Cerebellar cortex (tissue), 1 donor: ENCODE results near the gene LAD1.

Source experiments
- DNase-seq: peaks from one replicate; pipeline ENCODE4 v3.0.0-alpha.2; 2015; ENCODE audit warnings: low spot score

Gene LAD1

DNA sequence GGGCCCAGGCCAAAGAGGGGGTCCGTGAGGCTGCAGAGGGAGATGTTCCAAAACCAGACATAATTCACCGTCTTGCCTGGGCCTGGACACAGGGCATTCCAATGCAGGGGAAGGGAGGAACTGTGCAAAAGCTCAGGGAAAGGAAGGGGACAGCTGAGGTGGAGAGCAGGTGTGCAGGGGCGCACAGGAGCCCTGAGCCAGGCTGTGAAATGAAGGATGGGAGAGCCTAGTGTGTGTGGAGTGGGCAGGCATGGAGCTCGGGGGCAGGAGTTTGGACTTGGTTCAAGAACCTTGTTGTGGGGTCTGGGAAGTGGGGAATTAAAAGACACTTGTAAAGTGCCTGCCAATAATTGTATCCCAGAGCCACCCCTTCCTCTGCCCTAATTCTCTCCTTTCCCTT is 20.1 kb upstream of the LAD1 start:
- DNase-seq, result no peak

DNA sequence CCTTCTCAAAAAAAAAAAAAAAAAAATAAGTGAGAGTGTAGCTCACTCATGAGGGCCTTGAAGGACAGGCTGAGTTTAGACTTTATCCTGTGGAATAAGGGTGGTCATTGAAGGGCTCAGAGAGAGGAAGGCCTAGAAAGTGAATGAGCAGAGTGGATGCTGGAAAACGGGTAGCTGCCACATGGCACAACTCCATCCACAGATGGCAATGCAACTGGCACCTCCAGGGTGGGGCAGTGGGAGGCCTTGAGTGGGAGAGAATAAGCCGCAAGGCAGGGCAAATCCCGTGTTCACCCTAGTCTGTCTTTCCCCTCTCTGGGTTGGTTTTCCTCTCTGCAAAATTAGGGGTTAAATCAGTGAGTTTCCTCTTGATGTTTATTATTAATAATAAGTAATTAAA is 19.3 kb upstream of the LAD1 start:
- DNase-seq, result peak; percentile 52

DNA sequence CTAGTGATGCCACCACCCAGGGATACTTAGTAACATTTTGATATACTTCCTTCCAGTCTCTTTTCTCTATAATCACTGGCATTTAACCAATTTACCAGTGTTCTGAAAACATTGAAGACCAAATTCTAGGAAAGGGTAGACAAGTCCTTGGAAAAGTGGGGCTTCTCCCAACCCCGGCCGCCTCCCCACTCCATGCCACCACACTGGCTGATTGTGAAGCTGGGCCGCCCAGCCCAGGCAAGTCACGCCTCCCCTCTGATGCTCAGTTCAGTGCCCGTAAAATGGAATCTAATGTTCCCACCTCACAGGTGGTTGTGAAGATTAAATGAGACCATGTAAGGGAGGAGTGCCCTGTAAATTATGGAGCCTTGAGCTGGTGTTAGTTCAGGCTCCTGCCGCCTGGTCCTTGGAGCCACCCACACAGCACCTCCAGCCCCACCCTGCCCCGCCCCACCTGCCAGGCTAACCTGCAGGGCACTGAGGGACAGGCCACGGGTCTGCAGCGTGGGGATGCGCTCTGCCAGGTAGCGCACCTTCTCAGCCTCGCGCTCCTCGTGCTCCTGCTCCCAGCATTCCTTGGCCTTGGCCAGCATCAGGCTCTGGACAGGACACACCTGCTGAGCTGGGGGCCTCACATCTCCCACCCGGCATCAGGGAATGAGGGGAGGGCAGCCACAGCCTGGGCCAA is 15.1 kb upstream of the LAD1 start:
- DNase-seq, result no peak

DNA sequence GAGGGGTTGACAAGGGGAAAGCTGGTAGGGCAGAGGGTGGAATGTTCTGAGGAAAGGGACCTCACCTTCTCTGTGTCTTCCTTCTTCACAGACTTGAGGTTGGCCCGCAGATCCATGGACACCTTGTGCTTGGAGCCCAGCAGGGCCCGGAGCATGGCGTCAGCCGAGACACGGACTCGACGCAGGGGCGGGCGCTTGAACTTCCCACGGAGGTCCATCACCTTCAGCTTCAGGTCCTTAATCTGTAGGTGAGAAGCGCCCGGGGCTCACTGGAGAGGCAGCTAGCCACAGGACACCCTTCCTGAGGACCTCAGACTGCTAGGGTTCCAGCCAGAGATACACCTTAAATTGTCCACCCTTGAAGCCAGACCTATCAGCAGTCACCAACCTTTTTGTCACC is 12.2 kb upstream of the LAD1 start:
- no peak for DNase-seq

DNA sequence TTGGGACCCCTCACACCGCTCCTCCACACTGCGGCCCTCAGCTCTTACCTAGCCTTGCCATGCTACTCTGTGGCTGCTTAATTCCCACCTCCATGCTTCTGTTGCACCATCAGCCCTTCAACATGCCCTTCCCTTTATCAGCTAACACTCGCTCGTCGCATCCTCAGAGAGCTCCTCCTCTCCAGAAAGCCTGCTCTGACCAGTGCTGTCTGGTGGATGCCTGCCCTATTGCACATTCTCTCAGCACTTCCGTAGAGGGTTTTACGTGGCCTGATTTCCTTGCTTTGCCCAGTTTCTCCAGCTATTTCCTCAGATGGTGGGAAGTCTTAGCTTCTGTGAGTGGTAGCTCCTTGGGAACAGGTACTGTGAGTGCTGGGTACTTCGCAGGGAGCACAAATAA is 10.3 kb upstream of the LAD1 start:
- DNase-seq, result no peak

DNA sequence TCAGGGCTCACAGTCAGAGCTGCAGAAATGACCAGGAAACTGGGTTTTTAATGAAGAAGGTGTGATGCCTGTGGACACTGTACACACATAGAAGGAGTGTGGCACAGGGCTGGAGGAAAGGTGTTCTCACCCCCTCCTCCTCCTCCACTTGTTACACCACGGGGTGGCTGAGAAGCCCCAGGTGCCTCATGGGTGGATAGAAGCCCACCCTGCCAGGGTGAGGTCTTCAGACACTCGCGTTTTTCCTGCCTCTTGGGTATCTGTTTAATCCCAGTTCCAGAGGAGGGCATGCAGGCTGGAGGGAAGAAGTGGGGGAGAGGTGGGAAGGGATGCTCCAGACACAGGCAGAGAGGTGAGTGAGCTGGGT is 9.7 kb upstream of the LAD1 start:
- no peak for DNase-seq

DNA sequence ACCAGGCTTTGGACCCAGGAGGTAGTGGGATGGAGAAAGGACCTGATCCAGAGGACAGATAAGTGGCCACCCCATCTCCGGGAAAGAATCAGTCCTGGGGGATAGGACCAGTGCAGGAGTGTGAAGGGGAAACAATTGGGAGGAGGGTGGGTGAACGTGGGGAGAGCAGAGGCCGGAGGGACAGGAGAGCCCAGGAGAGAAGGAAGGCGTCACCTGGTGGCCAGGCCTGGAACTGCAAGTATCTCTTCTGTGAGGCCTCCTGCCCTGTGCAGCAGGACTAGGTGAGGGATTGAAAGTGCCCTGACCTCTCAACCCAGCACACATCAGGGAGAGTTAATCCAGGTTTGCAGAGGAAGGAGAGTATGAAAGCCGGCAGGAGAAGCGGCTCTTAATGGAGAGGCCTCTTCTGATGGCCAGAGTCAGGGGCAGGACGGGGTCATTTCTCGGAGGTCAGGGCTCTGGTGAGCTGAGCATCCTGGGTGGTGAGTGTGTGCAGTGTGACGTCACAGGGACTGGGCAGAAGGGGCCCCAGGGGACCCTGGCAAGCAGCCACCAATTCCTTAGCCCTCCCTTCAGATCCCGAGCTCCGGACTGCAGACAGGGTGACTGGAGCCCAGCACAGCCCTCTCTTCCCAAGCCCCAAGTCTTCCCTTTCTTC is 9.2 kb upstream of the LAD1 start:
- DNase-seq, result peak; percentile 71

DNA sequence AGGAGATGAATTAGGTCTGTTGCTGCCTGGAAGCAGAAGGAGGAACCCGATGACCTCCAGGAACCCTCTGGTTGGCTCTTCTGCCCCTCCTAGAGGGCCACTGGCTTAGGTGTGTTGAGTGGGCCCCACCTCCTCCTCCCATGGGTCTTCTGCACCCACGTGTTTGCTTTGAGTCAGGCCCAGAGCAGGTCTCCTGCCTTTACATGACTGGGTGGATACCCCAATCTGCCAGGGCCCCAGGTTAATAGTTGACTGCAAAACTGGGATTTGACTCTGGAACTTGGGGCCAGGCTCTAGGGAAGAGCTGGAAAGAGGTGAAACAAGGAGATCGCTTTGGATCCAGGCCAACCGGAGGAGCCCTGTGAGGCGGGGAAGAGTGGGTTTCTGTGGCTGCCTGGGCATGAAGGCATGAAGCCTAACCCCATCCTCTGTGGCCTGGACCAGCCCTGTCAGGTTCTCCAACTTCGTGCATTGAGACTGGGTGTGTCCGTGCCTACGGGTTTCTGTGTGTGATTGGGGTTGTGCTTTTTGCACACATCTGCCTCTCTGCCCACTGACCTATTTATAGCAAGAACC is 7.8 kb upstream of the LAD1 start:
- no peak for DNase-seq

DNA sequence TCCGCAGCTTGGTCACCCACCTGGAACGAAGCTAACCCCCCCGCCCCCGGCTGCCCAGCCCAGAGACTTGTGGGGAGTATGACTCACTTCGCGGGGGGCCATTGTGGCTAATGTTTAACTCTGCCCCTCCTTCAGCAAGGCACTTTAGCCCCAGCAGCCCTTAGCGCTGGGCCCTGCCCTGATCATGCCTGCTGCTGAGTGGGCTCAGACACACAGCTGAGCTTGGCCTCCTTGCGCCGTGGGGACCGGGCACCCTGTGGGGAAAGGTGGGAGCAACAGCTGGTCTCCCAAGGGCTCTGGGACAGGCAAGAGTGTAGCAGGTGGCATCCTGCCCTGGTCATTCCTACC is 6.3 kb upstream of the LAD1 start:
- no peak for DNase-seq

DNA sequence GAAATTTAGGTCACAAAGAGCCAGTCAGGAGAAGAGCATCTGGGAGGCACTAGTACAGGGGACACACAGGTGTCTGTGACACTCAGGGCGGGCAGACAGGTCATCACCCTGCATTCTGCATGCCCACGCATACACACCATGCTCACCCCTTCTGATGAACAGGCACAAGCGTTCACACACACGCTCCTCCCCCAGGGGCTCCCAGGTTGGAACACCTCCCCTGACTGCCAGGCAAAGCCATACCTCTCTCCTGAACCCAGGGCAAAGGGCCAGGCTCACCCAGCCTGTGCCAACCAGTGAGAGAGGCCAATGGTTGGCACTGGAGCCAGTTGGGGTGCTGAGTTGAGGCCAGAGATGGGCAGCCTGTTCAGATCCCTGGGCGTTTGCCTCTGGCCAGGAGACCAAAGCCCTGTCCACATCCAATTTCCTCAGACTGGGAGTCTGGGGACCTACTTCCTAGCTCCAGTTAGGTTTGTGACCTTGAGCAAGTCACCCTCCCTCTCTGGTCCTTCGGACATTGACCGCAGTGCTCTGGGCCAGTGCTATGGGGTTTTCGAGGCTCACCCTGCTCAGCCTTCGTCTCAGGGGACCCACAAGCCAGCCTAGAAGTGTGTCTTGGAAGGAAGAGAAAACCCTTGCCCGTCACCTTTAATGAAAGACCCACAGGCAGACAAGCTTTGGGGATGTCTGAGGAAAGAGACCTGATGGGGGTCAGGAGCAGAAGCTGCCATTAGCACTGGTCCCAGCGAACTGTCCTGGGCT is 5.8 kb upstream of the LAD1 start:
- no peak for DNase-seq

DNA sequence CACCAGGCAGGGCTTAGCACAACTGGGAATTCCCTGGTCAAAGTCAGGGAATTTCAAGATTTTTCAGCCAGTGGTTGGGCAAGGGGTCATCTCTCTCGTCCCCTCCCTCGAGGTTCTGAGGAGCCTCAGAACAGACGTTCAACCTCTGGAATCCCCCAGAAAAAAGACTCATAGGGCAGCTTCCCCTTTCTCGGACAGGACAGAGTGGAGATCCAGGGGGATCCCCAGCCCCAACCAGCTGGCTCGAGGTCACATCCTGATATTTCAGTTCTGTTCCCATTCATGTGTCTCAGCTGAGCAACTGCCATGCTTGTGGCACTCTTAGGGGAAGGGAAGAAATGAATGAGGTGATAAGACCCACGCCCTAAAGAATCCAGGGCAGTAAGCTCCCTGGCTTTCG is 4.9 kb upstream of the LAD1 start:
- no peak for DNase-seq

DNA sequence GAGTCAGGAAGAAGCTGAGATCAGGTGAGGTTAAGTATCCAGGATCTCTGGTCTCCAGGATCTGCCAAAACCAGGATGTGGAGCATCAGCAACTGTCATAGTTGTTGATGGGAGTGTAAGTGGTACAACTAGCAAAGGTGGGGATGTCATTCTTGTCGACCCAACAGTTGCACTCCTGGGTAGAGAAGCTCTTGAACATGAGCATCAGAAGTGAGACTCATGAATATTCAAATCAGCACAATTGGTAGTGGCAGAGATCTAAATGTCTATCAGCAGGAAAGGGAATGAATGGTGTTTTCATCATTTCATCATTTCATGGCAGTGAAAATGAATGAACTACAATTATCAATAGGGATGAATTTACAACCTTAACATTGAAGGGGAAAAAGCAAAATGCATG is 4.2 kb upstream of the LAD1 start:
- DNase-seq, result no peak

DNA sequence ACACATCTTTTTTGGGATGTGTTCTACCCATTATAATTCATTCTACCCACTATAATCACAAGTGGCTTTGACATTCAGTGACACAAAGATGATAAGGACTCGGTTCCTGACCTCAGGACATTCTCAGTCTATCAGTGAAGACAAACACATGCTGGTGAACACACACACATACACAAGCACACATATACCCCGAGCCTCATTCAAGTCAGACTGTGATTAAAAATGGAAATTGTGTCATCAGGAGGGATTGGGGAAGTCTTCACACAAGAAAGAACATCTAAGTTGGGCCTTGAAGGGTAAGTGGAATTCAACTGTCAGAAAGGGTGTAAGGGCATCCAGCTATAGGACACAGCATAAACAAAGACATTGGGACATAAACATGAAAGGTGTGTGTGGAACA is 2.6 kb upstream of the LAD1 start:
- DNase-seq, result no peak

DNA sequence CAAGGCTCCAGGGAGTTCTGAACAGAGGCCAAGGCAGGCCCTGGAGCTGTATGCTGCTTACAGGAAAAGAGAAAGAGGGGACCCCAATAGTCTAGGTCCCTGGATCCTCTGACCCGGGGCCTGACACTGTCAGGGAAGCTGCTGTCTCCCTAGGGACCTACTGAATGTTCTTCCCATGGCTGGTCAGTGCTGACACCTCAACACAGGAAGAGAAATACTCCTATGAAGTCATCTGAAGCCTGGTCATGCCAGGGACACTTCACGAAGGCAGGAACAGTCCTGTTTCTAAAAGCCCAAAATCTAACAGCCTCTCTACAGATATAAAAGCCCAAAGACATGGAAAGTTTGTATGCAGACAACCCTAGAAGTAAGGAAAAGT is 1.7 kb upstream of the LAD1 start:
- DNase-seq, result no peak

DNA sequence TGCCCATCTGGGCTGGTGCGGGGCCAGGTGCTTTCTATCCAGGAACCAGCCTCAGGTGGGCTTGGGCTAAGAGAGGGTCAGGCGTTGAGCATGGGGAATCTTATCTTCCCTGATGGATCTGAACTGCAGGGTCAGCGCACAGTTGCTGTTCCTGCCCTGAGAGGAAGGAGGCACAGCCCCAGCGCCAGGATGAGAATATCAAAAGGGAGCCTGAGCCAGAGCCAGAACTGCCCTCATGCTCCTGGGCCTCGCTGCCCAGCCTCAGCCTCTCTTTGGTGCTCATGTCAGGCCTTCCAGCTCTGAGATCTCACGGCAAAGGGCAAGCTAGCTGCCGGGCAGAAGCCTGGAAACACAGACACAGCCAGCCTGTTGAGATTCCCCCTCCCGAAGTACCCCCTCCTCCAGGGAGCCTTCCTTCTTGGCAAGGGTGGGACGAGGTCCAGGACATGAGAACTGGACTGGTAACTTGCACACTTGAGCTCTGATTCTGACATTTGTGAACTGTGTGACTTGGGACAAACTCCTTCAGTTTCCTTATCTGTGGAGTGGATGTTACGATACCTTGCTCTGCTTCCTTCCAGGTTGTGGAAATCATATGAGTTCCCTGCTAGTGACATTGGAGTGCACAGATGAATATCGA is 1.2 kb upstream of the LAD1 start:
- DNase-seq, result no peak

DNA sequence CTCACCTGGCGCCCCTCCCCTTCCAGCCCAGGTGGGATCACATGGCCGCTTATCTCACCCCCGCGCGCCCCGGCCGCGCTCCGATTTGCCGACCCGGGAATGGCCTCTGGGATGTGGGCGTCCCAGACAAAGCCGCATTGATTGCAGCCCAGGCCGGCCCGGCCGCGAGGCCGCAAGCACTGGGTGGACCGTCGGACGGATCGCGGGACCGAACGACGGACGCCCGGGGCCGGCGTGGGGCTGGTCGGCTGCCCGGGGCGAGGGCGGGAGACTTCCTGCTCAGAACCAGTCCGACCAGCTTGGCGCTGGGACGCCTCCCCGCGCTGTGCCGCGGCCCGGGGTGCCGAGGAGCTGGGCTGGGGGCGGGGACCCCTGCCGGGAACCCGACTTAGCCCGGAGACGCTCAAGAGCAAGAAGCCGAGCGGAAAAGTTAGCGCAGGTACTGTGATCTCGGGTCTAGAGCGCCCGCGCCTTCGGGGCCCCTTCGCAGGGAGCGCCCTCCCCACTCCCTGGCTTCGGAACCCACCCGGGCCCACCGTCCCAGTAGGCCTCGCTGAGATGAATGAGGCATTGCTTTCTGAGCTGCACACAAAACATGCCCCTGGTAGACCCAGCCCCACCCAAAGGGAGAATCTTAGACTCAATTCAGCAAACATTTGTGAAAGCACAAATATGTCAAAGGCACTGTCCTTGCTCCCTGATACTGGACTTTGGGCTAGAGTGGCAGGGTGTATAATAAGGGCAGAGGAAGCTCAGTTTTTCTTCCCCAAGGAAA is 415 bp upstream of the LAD1 start:
- DNase-seq, result no peak

DNA sequence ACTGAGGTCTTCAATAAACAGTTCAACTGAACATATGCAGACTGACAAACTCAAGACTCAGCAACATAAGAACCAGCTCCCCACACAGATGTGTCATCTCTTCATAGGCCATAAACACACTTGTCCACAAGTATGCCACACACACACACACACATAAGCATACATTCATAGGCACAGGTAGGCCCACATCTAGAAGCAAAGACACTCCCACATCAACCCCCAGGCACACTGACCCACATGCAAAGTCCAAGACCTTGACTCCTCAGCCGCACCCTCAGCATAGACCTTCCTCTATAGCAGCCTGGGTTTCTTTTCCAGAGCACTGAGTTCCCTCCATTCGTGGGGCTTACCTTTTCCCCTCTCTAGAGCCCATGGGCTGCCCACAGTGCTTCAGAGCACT is 1.4 kb downstream of the LAD1 start:
- no peak for DNase-seq

DNA sequence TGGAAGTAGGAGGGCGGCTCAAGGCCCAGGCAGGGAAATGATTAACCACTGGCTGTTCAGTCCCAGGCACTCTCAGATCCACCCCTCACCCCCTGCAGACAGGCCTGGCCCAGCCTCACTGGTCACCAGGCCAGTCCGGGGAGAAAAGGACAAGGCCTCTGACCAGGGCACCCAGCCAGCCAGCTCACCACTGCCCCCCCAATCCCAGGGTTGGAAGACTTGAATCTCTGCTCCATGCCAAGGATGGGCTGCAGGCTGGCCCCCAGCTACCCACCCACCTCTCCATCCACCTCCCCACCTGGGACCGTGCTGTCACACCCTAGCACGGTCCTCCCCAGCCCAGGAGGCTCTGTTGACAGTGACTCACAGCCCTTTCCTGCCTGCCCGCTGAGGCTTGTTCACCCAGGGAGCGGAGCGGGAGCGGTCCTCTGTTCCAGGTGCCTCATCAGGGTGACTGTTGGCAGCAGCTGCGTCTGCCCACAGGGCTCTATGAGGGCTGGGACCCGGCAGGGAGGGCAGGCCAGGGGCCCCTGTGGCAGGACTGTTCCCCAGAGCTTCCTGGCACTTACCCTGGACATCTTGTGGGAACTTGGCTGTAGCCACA is 2.2 kb downstream of the LAD1 start:
- DNase-seq, result no peak

DNA sequence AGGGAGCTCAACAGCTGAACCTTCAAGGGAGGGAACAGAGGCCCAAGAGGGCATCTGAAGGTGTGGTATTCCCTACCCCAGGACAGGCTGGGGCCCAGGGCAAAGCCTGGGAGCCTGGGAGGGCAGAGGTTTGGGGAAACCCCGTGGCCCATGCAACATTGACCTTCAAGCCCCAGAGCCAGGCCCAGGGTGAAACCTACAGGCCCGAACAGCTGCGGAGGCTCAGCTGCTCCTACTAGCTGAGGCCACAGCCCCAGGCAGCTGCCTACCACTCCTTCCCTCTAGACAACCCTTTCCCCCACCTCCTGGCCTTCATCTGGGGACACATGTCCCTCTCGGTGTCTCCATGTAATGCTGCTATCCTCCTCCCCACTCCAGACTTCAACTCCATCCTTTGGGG is 3.2 kb downstream of the LAD1 start:
- DNase-seq, result no peak

DNA sequence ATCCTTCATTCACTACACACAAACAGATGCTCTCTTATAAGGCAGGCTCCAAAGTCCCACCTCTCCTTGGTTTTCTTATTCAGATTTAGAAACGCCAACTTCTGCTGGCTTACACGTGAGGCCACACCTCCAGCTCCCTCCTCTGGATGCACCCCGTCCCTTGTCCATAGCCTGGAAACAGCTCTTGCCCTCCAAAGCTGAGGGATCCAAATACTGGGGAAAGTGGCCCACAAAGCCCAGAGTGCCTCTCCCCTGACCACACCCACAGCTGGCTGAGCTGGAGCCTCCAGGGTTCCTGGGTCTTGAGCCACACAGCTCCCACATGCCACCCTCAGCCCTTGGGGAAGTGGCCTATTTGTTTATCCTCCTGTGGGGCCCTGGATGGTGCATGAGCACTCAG is 4.5 kb downstream of the LAD1 start:
- no peak for DNase-seq

DNA sequence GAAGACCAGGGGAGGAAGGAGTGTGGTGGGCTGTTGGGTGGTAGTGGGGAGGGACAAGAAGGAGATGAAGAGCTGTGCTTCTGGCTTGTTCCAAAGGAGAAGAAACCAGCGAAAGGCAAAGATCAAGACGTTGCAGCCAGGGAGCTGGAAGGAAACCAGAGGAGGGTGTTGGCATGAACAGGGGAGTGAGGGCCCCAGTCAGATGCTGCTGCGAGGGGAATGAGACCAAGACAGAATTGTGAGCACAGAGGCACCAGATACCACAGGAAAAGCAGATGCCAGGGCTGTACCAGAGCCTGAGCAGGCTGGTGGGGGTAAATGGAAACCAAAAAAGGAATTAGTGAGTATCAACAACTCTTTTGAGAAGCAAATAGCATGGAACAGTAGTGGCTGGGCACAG is 6.0 kb downstream of the LAD1 start:
- no peak for DNase-seq
